ENCODE results near the gene TNP1.

Gene TNP1

GRCh38 chr2:216859944-216860343, at the start of gene TNP1:
Gene TNP1, minus strand, starts transcription at chr2:216860064. Its CDS starts 30 bp downstream, at chr2:216860034.
- DNase-seq (ENCODE audit: low spot score) (no peak), FAIRE-seq (no peak)

GRCh38 chr2:216908300-216908699, 48.4 kb upstream of the TNP1 start:
- FAIRE-seq = no peak
- DNase-seq (ENCODE audit: low spot score) = no peak

GRCh38 chr2:216905649-216906329, 45.9 kb upstream of the TNP1 start:
- DNase-seq (ENCODE audit: low spot score) = no peak
- no peak for FAIRE-seq

DNA sequence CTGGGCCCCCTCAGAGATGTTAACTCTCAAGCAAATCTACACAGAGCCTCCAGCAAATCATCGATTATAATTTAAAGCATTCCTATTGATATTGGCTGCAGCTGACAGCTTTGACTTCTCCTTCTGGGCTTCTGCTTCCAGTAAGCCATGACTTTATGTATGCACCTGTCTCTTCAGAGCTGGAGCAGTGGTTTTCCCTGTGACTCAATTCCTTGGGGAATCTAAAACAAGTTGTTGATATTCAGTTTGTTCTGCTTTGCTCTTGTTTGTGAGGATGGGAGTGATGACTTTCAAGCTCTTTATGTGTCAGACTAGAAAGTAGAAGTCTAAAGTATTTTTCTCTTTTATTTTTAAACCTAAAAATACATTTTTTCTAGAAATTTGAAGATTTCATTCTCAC, 45.1 kb upstream of the TNP1 start:
- DNase-seq (ENCODE audit: low spot score) (no peak), FAIRE-seq (no peak)

DNA sequence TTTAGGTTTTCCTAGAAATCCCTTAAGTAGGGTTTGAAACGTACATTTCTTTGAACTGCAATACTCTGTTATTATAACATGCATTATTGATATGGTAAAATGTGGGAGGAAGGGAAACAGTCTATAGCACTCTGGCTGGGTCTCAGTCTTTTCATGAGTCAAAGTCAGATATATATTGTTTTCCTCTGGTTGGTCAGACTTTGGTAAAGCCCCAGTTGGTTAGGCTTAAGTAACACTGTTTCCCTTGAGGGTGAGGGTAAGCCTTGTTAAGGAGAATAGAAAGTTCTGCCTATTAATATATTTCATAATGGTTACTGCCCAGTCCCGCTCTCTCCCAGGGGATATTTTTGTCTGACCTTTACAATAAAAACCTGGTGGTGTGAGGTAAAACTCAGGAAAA, 44.7 kb upstream of the TNP1 start:
- FAIRE-seq (no peak), DNase-seq (ENCODE audit: low spot score) (no peak)

- no peak for FAIRE-seq
- no peak for DNase-seq (ENCODE audit: low spot score)
These were observed 43.6 kb upstream of the TNP1 start for GRCh38 chr2:216903470-216903869.

DNA sequence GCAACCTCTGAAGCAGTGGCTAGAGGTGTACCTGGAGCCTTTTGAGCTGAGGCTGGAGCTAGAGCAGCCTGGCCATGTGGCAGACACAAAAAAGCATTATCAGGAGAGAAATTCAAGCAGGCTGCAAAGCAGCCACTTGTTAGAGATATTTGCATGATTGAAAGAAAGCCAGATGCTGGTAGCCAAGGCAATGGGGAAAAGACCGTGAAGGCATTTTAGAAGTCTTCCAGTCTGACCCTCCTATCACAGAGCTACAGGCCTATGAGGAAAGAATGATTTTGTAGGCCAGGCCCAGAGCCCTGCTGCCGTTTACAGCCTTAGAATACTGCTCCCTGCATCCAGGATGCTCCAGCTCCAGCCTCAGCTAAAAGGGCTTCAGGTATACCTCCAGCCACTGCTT, 41.4 kb upstream of the TNP1 start:
- DNase-seq (ENCODE audit: low spot score) (no peak), FAIRE-seq (no peak)

- no peak for FAIRE-seq
- no peak for DNase-seq (ENCODE audit: low spot score)
These were observed 40.5 kb upstream of the TNP1 start for GRCh38 chr2:216900406-216900805.

GRCh38 chr2:216897561-216898203, 37.8 kb upstream of the TNP1 start:
- DNase-seq (ENCODE audit: low spot score) (no peak), FAIRE-seq (no peak)

- no peak for DNase-seq (ENCODE audit: low spot score)
- no peak for FAIRE-seq
These were observed 30.3 kb upstream of the TNP1 start for GRCh38 chr2:216890138-216890537.

GRCh38 chr2:216888887-216889622, 29.2 kb upstream of the TNP1 start:
- FAIRE-seq = no peak
- DNase-seq (ENCODE audit: low spot score) = no peak

GRCh38 chr2:216888081-216888480, 28.2 kb upstream of the TNP1 start:
- FAIRE-seq (no peak), DNase-seq (ENCODE audit: low spot score) (no peak)

GRCh38 chr2:216887138-216887537, 27.3 kb upstream of the TNP1 start:
- FAIRE-seq = no peak
- DNase-seq (ENCODE audit: low spot score) = no peak

GRCh38 chr2:216885117-216885553, 25.3 kb upstream of the TNP1 start:
- no peak for FAIRE-seq
- DNase-seq (ENCODE audit: low spot score) = no peak

DNA sequence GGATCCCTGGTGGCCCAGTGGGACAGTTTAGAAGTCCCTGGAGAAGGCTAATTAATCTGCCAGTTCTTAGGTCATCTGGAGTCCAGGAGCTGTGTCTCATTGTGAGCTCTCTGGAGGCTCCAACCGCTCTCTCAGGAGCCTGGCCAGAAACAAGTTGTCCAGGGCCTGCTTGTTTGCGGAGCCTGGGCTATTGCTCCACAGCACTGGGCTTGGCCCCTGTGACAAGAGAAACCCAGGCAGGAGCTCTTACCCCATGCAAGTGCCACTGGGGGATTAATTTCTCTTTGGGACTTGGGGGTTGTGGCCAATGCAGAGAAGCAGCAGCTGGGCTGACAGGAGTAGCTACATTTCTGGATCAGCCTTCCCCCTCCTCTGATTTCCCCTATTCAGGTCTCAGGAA, 24.5 kb upstream of the TNP1 start:
- FAIRE-seq (no peak), DNase-seq (ENCODE audit: low spot score) (no peak)

DNA sequence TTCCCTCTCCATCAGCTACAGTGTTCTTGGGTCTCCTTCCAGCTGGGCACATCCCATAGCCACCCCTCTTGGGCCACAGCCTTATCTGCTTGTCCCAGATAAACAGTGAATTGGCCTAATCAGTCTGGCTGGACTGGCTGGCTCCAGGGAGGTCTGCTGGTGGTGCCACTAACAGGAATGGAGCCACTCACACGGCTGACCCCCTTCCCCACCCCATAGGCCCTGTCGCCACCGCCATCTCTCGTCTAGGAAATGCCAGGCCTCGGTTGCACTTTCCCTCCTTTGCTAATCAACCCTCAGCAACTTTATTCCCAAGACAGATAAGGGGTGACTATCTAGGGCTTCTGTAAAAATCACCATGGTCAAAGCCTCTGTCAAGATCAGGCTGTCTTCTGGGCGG, 23.0 kb upstream of the TNP1 start:
- no peak for DNase-seq (ENCODE audit: low spot score)
- no peak for FAIRE-seq

GRCh38 chr2:216881411-216881810, 21.5 kb upstream of the TNP1 start:
- FAIRE-seq = no peak
- no peak for DNase-seq (ENCODE audit: low spot score)

GRCh38 chr2:216880509-216881184, 20.8 kb upstream of the TNP1 start:
- no peak for DNase-seq (ENCODE audit: low spot score)

DNA sequence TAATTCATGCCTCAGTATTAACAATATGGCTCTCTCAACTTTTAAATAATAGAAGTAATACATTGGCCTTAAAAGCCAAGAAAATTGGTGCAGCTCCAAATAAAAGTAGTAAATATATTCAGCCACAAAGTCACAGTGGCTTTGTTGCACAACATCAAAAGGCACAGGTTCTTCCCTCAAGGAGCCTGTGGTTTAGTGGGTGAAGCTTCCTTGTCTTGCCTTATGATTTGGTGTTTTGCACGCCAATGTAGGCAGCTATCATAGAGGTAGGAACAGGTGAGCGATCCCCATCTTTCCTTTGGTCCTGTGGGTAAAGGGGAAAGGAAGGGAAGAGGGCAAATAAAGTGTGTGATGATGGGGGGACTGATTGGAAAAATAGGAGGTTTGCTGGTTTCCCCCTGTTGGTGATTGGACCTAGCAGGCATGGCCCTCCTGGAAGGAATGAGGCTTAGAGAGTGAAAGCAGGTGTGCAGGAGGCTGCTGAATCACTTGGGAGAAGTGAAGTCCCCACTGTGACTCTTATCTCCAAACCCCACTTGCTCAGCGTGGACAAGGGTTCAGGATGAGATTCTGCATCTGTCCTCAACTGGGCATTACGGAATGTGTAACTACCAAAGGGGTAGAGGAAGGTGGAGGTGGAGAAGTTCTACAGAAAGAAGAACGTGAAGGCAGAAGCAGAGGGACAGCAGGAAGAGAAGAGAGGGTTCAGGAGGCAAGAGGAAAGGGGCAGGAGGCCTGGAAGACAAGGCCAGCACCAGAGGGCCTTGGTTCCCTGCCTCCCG, 20.1 kb upstream of the TNP1 start:
- FAIRE-seq = no peak
- no peak for DNase-seq (ENCODE audit: low spot score)

More at GRCh38 chr2:216880509-216881184, 20.8 kb upstream of the TNP1 start:
- no peak for FAIRE-seq

- DNase-seq (ENCODE audit: low spot score) (no peak), FAIRE-seq (no peak)
These were observed 18.2 kb upstream of the TNP1 start for GRCh38 chr2:216878072-216878471.

DNA sequence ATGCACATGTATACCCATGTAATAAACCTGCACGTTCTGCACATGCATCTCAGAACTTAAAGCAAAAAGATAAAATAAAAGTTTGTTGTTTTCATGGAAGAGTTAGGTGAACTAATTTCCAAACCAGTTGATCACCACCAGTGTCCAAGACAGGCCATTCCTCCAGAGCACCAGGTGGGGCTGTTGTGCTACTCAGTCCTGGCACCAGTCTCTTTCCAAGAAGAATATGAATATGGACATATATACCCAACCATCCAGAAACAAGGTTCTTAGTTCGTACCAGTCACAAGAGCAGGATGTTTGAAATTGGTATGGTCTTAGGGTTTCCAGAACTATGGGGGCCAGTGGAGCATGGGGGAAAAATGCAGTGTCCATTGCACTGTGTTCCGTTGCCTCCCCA, 17.2 kb upstream of the TNP1 start:
- FAIRE-seq (no peak), DNase-seq (ENCODE audit: low spot score) (no peak)
